ENCODE data around the gene BLVRB.

BLVRB gene

GRCh38 chr19:40510526-40511115 lies 45.1 kb upstream of the BLVRB start:
- TF ChIP-seq CTCF (IDR thresholded peaks at IDR 0.05; ENCODE audit: low read depth, low read length, missing control alignments): no peak
- no peak for DNase-seq (ENCODE audit: low read depth)
- H3K4me3 ChIP-seq (ENCODE audit: low read depth, low read length): no peak overlapping the region
- in situ Hi-C loops (cut with HindIII; ENCODE audit: low sequenced_read_pairs): no loop called here

GRCh38 chr19:40508739-40509260 lies 43.3 kb upstream of the BLVRB start:
- H3K4me3 ChIP-seq (ENCODE audit: low read depth, low read length): no peak overlapping the region
- DNase-seq (ENCODE audit: low read depth): no peak
- TF ChIP-seq CTCF (IDR thresholded peaks at IDR 0.05; ENCODE audit: low read depth, low read length, missing control alignments): no peak
- in situ Hi-C loops (cut with HindIII; ENCODE audit: low sequenced_read_pairs): no loop called here

GRCh38 chr19:40507892-40508291 lies 42.3 kb upstream of the BLVRB start:
- TF ChIP-seq CTCF (IDR thresholded peaks at IDR 0.05; ENCODE audit: low read depth, low read length, missing control alignments): no peak
- no peak overlapping the region for H3K4me3 ChIP-seq (ENCODE audit: low read depth, low read length)
- no peak for DNase-seq (ENCODE audit: low read depth)
- in situ Hi-C loops (cut with HindIII; ENCODE audit: low sequenced_read_pairs): no loop called here

GRCh38 chr19:40506099-40506498 lies 40.6 kb upstream of the BLVRB start:
- no peak for TF ChIP-seq CTCF (IDR thresholded peaks at IDR 0.05; ENCODE audit: low read depth, low read length, missing control alignments)
- no peak for DNase-seq (ENCODE audit: low read depth)
- in situ Hi-C loops (cut with HindIII; ENCODE audit: low sequenced_read_pairs): no loop called here
- H3K4me3 ChIP-seq (ENCODE audit: low read depth, low read length): no peak overlapping the region

GRCh38 chr19:40503320-40503695 lies 37.8 kb upstream of the BLVRB start:
- no peak for DNase-seq (ENCODE audit: low read depth)
- TF ChIP-seq CTCF (IDR thresholded peaks at IDR 0.05; ENCODE audit: low read depth, low read length, missing control alignments): no peak
- no peak overlapping the region for H3K4me3 ChIP-seq (ENCODE audit: low read depth, low read length)
- in situ Hi-C loops (cut with HindIII; ENCODE audit: low sequenced_read_pairs): no loop called here

GRCh38 chr19:40502647-40503319 lies 37.2 kb upstream of the BLVRB start:
- no peak for DNase-seq (ENCODE audit: low read depth)
- in situ Hi-C loops (cut with HindIII; ENCODE audit: low sequenced_read_pairs): no loop called here
- no peak overlapping the region for H3K4me3 ChIP-seq (ENCODE audit: low read depth, low read length)
- TF ChIP-seq CTCF (IDR thresholded peaks at IDR 0.05; ENCODE audit: low read depth, low read length, missing control alignments): no peak

Measured in astrocyte of the cerebellum (primary cell).